HG02623 (cell line): Measurements from ENCODE around the gene CTBP2.

Source experiments
- ATAC-seq: cut with Tn5 transposase; IDR thresholded peaks from one replicate; pipeline ENCODE4 v1.9.1; 2021; ENCODE audit warnings: moderate library complexity; ENCODE audit not compliant: unreplicated experiment

Gene CTBP2

GRCh38 chr10:125111118-125111727 lies 49.1 kb downstream of the CTBP2 start:
- ATAC-seq, result no peak

- no peak for ATAC-seq
Measured at GRCh38 chr10:125107965-125108580, 52.3 kb downstream of the CTBP2 start.

GRCh38 chr10:125107166-125107949 lies 53.0 kb downstream of the CTBP2 start:
- no peak for ATAC-seq

- no peak for ATAC-seq
Measured at GRCh38 chr10:125106586-125106985, 53.8 kb downstream of the CTBP2 start.

GRCh38 chr10:125105706-125106255 lies 54.6 kb downstream of the CTBP2 start:
- ATAC-seq, result no peak

- no peak for ATAC-seq
Measured at GRCh38 chr10:125105155-125105554, 55.2 kb downstream of the CTBP2 start.

GRCh38 chr10:125104559-125104958 lies 55.8 kb downstream of the CTBP2 start:
- ATAC-seq, result no peak

GRCh38 chr10:125103924-125104323 lies 56.4 kb downstream of the CTBP2 start:
- ATAC-seq, result no peak

GRCh38 chr10:125103466-125103865 lies 56.9 kb downstream of the CTBP2 start:
- no peak for ATAC-seq

GRCh38 chr10:125102821-125103220 lies 57.5 kb downstream of the CTBP2 start:
- ATAC-seq, result no peak

- ATAC-seq, result no peak
Measured at GRCh38 chr10:125102246-125102645, 58.1 kb downstream of the CTBP2 start.

- ATAC-seq, result no peak
Measured at GRCh38 chr10:125101581-125101980, 58.8 kb downstream of the CTBP2 start.

GRCh38 chr10:125101049-125101448 lies 59.3 kb downstream of the CTBP2 start:
- ATAC-seq, result no peak

- ATAC-seq, result no peak
Measured at GRCh38 chr10:125097409-125098070, 62.8 kb downstream of the CTBP2 start.

- no peak for ATAC-seq
Measured at GRCh38 chr10:125096975-125097374, 63.4 kb downstream of the CTBP2 start.

GRCh38 chr10:125096371-125096770 lies 64.0 kb downstream of the CTBP2 start:
- ATAC-seq, result no peak

- no peak for ATAC-seq
Measured at GRCh38 chr10:125095776-125096175, 64.6 kb downstream of the CTBP2 start.

GRCh38 chr10:125095228-125095627 lies 65.1 kb downstream of the CTBP2 start:
- ATAC-seq, result no peak

GRCh38 chr10:125094806-125095205 lies 65.6 kb downstream of the CTBP2 start:
- ATAC-seq, result no peak

GRCh38 chr10:125093974-125094705 lies 66.2 kb downstream of the CTBP2 start:
- ATAC-seq, result no peak
